Measurements from ENCODE around the gene PIEZO2.
"Not testable (repeated sequence)": the region's sequence is repeated elsewhere in the genome, so short reads cannot be mapped to it uniquely, and the experiment has no call there.

Gene PIEZO2

GRCh38 chr18:10923551-10924070 is 225.8 kb downstream of the PIEZO2 start:
- DNase-seq, result no peak

- DNase-seq, result no peak
These were observed 226.2 kb downstream of the PIEZO2 start for GRCh38 chr18:10923141-10923540.

- DNase-seq, result not testable (repeated sequence)
These were observed 226.7 kb downstream of the PIEZO2 start for GRCh38 chr18:10922712-10923111.

DNA sequence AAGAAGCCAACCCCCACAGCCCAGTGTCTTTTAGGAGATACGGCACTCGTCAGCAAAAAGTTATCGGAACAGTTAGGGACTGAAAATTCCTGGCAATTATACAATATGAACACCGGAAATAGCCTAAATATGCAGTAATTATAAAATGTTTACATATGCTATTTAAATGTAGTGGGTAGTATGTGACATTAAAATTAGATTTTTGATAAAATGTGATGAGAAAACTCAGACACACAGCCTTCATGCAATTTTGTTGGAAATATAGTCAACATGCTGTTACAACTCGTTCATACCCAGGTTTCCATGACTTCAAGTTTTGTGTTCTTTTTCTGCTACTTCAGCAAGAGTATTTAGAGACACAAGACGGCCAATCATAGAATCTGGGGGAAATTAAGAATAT is 229.1 kb downstream of the PIEZO2 start:
- not testable (repeated sequence) for DNase-seq

GRCh38 chr18:10919851-10920250 is 229.5 kb downstream of the PIEZO2 start:
- no peak for DNase-seq

DNA sequence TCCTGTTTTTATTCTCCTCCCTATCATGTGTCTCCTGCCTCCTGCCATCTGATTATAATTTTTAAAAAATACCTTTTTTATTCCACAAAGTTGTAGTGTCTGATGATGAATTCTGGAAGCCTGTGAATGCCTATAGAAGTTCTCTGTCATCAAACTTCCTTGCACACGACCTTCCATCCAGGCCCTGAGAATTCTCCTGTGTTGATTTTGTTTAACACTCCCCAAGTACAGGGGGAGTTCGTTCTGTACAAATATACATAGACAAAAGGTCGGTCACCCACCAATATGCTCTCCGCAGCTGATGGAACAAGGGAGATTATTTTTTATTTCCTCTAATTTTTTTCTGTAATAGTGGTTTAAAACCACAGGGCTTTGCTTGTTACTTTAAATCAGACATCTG is 232.5 kb downstream of the PIEZO2 start:
- no peak for DNase-seq

- no peak for DNase-seq
These were observed 233.0 kb downstream of the PIEZO2 start for GRCh38 chr18:10916387-10916786.

GRCh38 chr18:10915748-10916147 is 233.6 kb downstream of the PIEZO2 start:
- not testable (repeated sequence) for DNase-seq

GRCh38 chr18:10914610-10915009 is 234.8 kb downstream of the PIEZO2 start:
- not testable (repeated sequence) for DNase-seq

GRCh38 chr18:10913919-10914318 is 235.4 kb downstream of the PIEZO2 start:
- no peak for DNase-seq

DNA sequence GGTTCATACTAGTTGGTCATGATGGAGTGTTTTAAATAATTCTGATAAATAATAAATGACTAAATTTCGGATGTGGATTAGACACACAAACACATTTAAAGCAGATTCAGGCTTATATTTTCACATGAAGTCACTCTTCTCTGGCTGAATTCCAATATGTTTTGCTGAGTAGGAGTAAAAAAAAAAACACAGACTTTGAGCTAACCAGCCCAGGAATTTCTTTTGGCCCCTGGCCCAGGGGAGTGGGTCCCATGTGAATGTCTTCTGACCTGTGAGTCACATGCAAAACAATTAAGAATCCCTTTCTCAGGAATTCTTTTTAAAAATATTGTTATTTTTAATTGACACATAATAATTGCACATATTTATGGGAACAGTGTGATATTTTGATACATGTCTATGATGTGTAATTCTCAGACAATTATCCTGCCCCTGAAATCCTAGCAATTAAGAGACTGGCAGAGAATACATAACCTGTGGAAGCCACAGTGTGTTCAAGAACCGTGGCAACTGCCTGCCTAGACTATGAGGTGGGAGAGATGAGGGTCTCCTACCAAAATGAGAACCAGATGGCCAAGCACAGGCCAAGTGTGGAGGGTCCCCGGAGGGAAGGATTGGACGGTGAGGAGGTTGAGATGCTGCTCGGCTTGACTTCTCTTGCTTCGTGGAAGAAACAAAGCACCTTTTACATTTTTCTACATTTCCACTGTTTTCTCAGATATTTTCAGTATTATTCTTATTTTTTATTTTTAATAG is 236.4 kb downstream of the PIEZO2 start:
- no peak for DNase-seq

DNA sequence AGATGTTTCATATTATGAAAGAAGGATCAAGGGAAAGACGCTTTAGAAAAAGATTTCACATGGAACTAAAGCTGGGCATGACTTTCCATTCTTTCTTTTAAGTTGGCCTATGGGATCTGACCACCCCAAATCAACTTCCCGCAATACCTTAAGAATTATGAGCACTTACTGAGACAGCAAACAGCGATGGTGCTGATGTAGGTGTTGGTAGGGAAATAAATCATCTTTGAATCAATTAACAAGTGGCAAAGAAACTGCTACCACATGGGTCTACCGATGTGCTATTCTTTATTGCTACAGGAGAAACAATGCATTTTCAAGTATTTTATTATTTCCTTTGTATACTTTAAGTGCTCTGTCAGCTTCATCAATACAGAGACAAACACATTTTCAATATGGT is 239.6 kb downstream of the PIEZO2 start:
- no peak for DNase-seq

DNA sequence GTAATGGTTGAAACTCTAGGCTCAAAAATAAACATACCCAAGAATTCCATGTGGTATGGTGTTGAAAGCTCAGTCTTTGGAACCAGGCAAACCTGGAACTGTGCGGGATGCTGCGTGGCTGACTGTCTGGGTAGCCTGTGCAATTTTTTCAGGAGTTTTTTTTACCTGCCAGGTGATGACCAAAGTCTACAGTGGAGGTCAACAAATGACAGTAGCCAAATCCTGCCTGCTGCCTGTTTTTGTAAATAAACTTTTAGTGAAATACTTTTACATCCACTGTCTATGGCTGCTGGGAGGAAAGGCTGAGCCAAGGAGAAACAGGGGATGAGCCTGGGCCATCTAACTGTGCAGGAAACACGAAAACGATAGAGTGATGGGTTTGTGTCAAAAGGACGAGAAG is 240.6 kb downstream of the PIEZO2 start:
- DNase-seq, result no peak

DNA sequence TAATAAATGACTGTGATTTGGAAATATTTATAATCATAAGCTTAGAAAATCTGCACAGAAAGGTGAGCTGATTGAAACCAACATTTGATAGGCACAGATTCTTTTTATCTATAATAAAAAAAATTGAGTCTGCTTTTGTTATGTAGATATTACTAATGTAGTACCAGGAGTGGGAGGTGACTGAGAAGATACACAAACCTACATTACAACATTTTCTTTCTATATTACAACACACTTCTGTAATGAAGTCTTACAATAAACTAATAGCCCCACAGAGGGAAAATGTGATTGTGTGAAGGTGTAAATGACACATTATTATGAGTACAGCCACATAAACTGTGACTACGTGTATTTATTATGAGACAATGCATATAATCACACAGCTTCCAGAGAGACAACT is 241.6 kb downstream of the PIEZO2 start:
- DNase-seq, result no peak

GRCh38 chr18:10901329-10901728 is 248.0 kb downstream of the PIEZO2 start:
- no peak for DNase-seq

GRCh38 chr18:10900435-10900834 is 248.9 kb downstream of the PIEZO2 start:
- DNase-seq, result no peak

DNA sequence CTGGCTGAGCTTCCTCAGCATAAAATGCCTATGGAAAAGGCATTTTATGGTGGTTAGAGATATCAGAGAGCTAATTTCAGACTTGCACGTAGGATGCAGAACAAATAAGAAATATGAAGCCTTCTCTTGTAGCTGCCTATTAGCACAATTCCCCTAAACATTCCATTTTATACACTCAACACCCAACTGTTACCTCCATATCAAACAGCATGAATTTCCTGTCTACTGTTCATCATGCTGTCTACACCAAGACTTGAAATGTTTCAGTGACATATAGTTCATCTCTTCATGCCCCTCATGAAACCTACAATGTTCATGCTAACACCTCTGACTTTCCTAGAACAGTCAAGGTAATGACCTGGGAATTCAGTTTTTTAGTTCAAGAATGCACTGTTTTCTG is 249.9 kb downstream of the PIEZO2 start:
- DNase-seq, result no peak

GRCh38 chr18:10898417-10898974 is 250.9 kb downstream of the PIEZO2 start:
- DNase-seq, result no peak

- no peak for DNase-seq
These were observed 252.5 kb downstream of the PIEZO2 start for GRCh38 chr18:10896851-10897250.

DNA sequence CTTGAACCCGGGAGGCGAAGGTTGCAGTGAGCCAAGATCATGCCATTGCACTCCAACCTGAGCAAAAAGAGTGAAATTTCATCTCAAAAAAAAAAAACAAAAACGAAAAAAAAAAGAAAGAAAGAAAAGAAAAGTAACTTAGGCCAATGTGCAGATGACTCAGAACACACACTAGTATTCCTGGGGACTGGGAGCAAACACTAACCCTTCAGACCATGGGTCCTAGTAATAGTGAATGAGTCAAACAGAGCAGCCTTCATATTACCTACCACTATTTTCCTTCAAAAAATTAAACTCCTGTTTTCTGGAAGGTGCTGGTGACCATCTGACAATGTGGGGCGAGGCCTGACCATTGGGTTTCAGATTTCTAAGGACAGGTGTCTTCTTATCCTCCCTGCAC is 253.4 kb downstream of the PIEZO2 start:
- no peak for DNase-seq

GRCh38 chr18:10894501-10894900 is 254.9 kb downstream of the PIEZO2 start:
- no peak for DNase-seq

GRCh38 chr18:10893761-10894160 is 255.6 kb downstream of the PIEZO2 start:
- DNase-seq, result no peak

DNA sequence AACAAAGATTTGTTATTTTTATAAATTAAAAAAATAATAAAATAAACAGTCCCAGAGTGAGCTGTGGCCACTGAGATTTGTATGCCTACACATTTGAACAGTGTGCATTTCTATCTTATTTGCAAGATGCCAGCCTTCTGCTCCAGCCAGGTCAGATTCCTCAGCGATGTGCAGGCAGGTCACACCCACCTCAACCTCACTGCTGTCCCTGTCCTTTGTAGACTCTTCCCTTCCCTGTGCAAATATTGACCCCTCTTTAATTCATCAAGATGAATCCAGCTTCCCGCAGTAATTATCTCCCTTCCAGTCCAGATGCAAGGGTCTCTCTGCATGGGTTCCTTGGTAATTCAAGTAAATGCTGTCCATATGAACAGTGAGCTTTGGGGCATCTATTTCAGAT is 256.2 kb downstream of the PIEZO2 start:
- no peak for DNase-seq

- DNase-seq, result no peak
These were observed 256.6 kb downstream of the PIEZO2 start for GRCh38 chr18:10892786-10893185.

DNA sequence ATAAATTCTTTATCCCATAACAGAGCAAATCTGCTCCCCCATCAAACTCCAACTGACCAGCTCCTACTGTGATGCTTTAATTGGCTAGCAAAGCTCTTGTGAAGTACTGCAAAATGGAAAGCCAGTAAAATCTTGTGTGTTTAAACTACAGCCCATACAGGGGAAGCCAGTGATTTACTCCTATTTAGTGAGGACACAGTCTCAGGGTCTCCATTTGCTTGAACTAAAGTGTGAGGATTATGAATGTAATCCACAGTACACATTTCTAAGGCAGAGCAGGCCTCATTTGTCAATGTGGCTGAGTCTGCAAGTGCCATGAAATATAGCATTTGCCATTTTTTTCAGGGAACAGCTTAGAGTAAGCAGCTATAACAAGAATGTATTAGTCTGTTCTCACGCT is 259.3 kb downstream of the PIEZO2 start:
- DNase-seq, result no peak

Measured in CD4-positive, alpha-beta T cell treated with Interleukin-1 beta for 1 hour (primary cell).